ENCODE results near the gene RNF169. TPM values are rescaled to one million over a fixed set of nuclear protein-coding genes. Genes with fewer than 3 reads are reported as not detected.

Gene RNF169, protein sequence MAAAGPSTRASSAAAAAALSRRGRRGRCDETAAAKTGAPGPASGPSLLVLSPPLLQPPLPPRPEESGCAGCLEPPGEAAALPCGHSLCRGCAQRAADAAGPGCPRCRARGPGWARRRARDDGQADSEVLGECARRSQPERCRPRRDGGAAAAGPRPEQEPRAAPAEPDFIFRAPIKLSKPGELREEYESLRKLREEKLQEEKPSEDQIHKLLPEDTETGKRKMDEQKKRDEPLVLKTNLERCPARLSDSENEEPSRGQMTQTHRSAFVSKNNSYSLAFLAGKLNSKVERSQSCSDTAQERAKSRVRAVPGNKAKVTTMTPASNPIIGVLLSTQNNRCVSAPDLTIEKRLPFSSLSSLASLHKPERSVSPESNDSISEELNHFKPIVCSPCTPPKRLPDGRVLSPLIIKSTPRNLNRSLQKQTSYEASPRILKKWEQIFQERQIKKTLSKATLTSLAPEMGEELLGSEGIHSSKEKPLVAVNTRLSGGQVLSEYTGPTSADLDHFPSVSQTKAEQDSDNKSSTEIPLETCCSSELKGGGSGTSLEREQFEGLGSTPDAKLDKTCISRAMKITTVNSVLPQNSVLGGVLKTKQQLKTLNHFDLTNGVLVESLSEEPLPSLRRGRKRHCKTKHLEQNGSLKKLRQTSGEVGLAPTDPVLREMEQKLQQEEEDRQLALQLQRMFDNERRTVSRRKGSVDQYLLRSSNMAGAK
- 9.7 and 20.2 TPM in 2 replicates for total RNA-seq

DNA sequence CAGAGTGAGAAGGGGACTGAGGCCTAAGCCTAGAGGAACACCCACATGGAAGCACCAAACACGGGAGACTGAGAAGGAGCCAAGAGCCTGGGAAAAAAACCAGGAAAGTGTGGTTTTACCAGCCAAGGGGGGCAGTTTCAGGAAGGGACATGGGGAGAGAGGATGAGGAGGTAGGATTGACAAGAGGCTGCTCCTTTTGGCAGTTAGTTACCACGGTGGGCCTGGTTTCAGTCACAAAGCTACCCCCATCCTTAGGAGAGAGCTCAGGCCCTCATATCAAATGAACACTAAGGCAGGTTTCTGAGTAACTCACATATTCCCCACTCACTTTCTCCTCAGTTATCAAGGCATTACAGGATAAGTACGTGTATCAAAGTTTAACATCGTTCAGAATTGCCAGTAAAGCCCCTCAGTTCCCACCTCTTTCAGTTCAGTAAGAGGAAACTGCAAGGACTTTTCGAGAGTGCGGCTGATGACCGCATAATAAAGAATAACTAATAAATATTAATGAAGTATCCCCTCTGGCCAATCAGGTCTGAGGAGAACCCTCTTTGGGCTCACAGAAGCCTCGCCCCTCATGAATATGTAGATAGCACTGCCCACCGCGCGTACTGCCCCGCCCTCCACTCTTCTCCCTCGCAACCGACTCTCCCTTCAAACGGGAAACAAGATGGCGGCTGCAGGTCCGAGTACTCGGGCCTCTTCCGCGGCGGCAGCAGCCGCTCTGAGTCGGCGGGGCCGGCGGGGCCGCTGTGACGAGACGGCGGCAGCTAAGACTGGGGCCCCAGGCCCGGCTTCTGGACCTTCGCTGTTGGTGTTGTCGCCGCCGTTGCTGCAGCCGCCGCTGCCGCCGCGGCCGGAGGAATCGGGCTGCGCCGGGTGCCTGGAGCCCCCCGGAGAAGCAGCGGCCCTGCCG, at the start of gene RNF169:
RNF169 (plus strand) TSS at position 639 of the 916 bp plus-strand sequence; CDS start at position 671, 32 bp downstream.

GRCh38 chr11:74731301-74732094, 17.2 kb upstream of the RNF169 start, which contains the start of gene CHRDL2:
CHRDL2 (minus strand) TSS chr11:74731426; CDS start chr11:74730888, 538 bp downstream.

Other genes starting within 250 kb of the RNF169 start
- 9.7 and 15.2 TPM in 2 replicates for gene POLD3, start 156.3 kb upstream of the RNF169 start, total RNA-seq
- gene CHRDL2, start 17.4 kb upstream of the RNF169 start, total RNA-seq, result not detected in 2 replicates
- gene XRRA1, start 200.2 kb downstream of the RNF169 start, total RNA-seq, result 4.5 and 7.1 TPM in 2 replicates
- 13.6 and 40.7 TPM in 2 replicates for gene SPCS2, start 200.4 kb downstream of the RNF169 start, total RNA-seq
- gene NEU3, start 240.1 kb downstream of the RNF169 start, total RNA-seq, result 5.2 and 7.0 TPM in 2 replicates

All from epithelial cell of umbilical artery (primary cell).